Mesothelial cell of epicardium (in vitro differentiated cells): ENCODE results near the gene IFIT3. TPM values are rescaled to one million over a fixed set of nuclear protein-coding genes. Genes with fewer than 3 reads are reported as not detected.

ENCODE experiments used
- DNase-seq, 2 experiments: peaks; one replicate each; pipeline ENCODE4 v3.0.0; 2021; ENCODE audit warnings: low spot score in 2 of 2; ENCODE audit not compliant: unreplicated experiment in 2 of 2
- H3K27ac Mint-ChIP-seq: 2 replicates; pipeline ENCODE4 v1.8.0; 2021; ENCODE audit warnings: mixed read lengths
- H3K27me3 Mint-ChIP-seq: 2 replicates; pipeline ENCODE4 v1.8.0; 2021; ENCODE audit warnings: low read depth, mixed read lengths
- H3K36me3 Mint-ChIP-seq: 2 replicates; pipeline ENCODE4 v1.8.0; 2021; ENCODE audit warnings: mixed read lengths
- H3K4me1 Mint-ChIP-seq: 2 replicates; pipeline ENCODE4 v1.8.0; 2021; ENCODE audit warnings: mixed read lengths
- H3K4me3 Mint-ChIP-seq: 2 replicates; pipeline ENCODE4 v1.8.0; 2021; ENCODE audit warnings: mild to moderate bottlenecking, moderate library complexity, mixed read lengths
- H3K9me3 Mint-ChIP-seq: 2 replicates; pipeline ENCODE4 v1.8.0; 2021; ENCODE audit warnings: mixed read lengths
- CTCF ChIP-seq: fragments of 200-600 bp; sonication (generic); IDR thresholded peaks from one replicate; pipeline ENCODE4 v1.5.0; 2021; ENCODE audit warnings: antibody characterized with exemption; ENCODE audit not compliant: unreplicated experiment
- total RNA-seq: library from RNA; stranded (reverse); gene quantifications from 3 replicates; pipeline ENCODE4 v1.2.1, GENCODE V29; 2021

The IFIT3 gene
- total RNA-seq, 1 donor from 2014 or later, result 17.8 TPM

- peaks cover 32% of the 10 kb centered on the region for H3K36me3 Mint-ChIP-seq
- H3K27me3 Mint-ChIP-seq, result no peaks in the 10 kb centered on the region
- no peak overlapping the region for H3K4me3 Mint-ChIP-seq
- peaks cover 20% of the 10 kb centered on the region for H3K4me1 Mint-ChIP-seq
- H3K9me3 Mint-ChIP-seq, result peaks cover 8% of the 10 kb centered on the region
- TF ChIP-seq CTCF, result no peak
- DNase-seq, result no peak
- H3K27ac Mint-ChIP-seq, result no peak overlapping the region
Observed at GRCh38 chr10:89336241-89336640, 8.4 kb downstream of the IFIT3 start.

- H3K4me1 Mint-ChIP-seq, result peaks cover 18% of the 10 kb centered on the region
- DNase-seq, result no peak
- peaks cover 8% of the 10 kb centered on the region for H3K9me3 Mint-ChIP-seq
- TF ChIP-seq CTCF, result no peak
- peaks cover 32% of the 10 kb centered on the region for H3K36me3 Mint-ChIP-seq
- H3K27ac Mint-ChIP-seq, result no peak overlapping the region
- no peak overlapping the region for H3K4me3 Mint-ChIP-seq
- no peaks in the 10 kb centered on the region for H3K27me3 Mint-ChIP-seq
Observed at GRCh38 chr10:89337484-89337883, 9.7 kb downstream of the IFIT3 start.

GRCh38 chr10:89338713-89339112 is 10.9 kb downstream of the IFIT3 start:
- no peak for DNase-seq
- no peak overlapping the region for H3K4me3 Mint-ChIP-seq
- H3K4me1 Mint-ChIP-seq, result peaks cover 18% of the 10 kb centered on the region
- H3K27ac Mint-ChIP-seq, result no peak overlapping the region
- H3K9me3 Mint-ChIP-seq, result peaks cover 8% of the 10 kb centered on the region
- peaks cover 32% of the 10 kb centered on the region for H3K36me3 Mint-ChIP-seq
- no peak for TF ChIP-seq CTCF
- no peaks in the 10 kb centered on the region for H3K27me3 Mint-ChIP-seq

- H3K9me3 Mint-ChIP-seq, result peaks cover 8% of the 10 kb centered on the region
- DNase-seq, result no peak
- H3K4me1 Mint-ChIP-seq, result peaks cover 22% of the 10 kb centered on the region
- no peak overlapping the region for H3K4me3 Mint-ChIP-seq
- peaks cover 32% of the 10 kb centered on the region for H3K36me3 Mint-ChIP-seq
- H3K27ac Mint-ChIP-seq, result no peak overlapping the region
- no peak for TF ChIP-seq CTCF
- no peaks in the 10 kb centered on the region for H3K27me3 Mint-ChIP-seq
Observed at GRCh38 chr10:89339875-89340274, 12.1 kb downstream of the IFIT3 start.

GRCh38 chr10:89341649-89342048 is 13.9 kb downstream of the IFIT3 start:
- Mint-ChIP-seq H3K9me3 (peaks cover 8% of the 10 kb centered on the region), H3K27me3 (no peaks in the 10 kb centered on the region), H3K4me3 (no peak overlapping the region), H3K36me3 (peaks cover 32% of the 10 kb centered on the region), H3K27ac (no peak overlapping the region), H3K4me1 (peaks cover 27% of the 10 kb centered on the region)
- TF ChIP-seq CTCF, result no peak
- DNase-seq, result no peak
